HepG2 (cell line): ENCODE measurements around the gene PPM1H.

Experiments
- BCL6 ChIP-seq: IDR thresholded peaks from 2 replicates; pipeline ENCODE4 v1.6.1; 2016; ENCODE audit warnings: missing genetic modification reagents, missing compliant biosample characterization
- CSRNP2 ChIP-seq: sonication (generic); formaldehyde crosslinking; conservative IDR thresholded peaks from 2 replicates; pipeline ENCODE4 v1.8.0; 2022; ENCODE audit warnings: low read depth, missing genetic modification reagents
- DNMT1 ChIP-seq: sonication (generic); formaldehyde crosslinking; IDR thresholded peaks from 2 replicates; pipeline ENCODE4 v1.5.1; 2020; ENCODE audit warnings: mild to moderate bottlenecking, missing genetic modification reagents
- GABPA ChIP-seq, 2 experiments: IDR thresholded peaks; 2 replicates each; pipeline ENCODE4 v1.6.1; 2011 to 2016; ENCODE audit warnings: low read depth in 2 of 2, low read length in 1 of 2, missing biosample characterization in 1 of 2, missing genetic modification characterization in 1 of 2
- HNRNPH1 ChIP-seq: fragments of 200-400 bp; formaldehyde crosslinking; optimal IDR thresholded peaks from 2 replicates; pipeline ENCODE3; 2017; ENCODE audit warnings: mild to moderate bottlenecking, low read depth, low read length
- PCBP2 ChIP-seq: fragments of 200-400 bp; formaldehyde crosslinking; optimal IDR thresholded peaks from 2 replicates; pipeline ENCODE3; 2018; ENCODE audit warnings: low read length, low read depth; ENCODE audit not compliant: poor library complexity, severe bottlenecking
- REST ChIP-seq, 2 experiments: IDR thresholded peaks; 2 replicates each; pipeline ENCODE4 v1.6.1; 2011 to 2012; ENCODE audit warnings: low read length in 2 of 2, borderline replicate concordance in 1 of 2, low read depth in 1 of 2, mild to moderate bottlenecking in 1 of 2, moderate library complexity in 1 of 2
- ZFP36 ChIP-seq: fragments of 150-350 bp; IDR thresholded peaks from 2 replicates; pipeline ENCODE4 v1.6.1; 2018; ENCODE audit warnings: borderline replicate concordance, low read length, low read depth; ENCODE audit not compliant: partially characterized antibody
- ZNF260 ChIP-seq: sonication (generic); formaldehyde crosslinking; IDR thresholded peaks from 2 replicates; pipeline ENCODE4 v1.4.0; 2020; ENCODE audit warnings: missing genetic modification reagents, low read depth, mild to moderate bottlenecking, borderline replicate concordance
- ZNF274 ChIP-seq: sonication (generic); formaldehyde crosslinking; IDR thresholded peaks from 2 replicates; pipeline ENCODE4 v1.5.1; 2020; ENCODE audit warnings: mild to moderate bottlenecking, missing genetic modification reagents
- ZNF317 ChIP-seq: sonication (generic); formaldehyde crosslinking; IDR thresholded peaks from 2 replicates; pipeline ENCODE4 v1.5.0; 2020; ENCODE audit warnings: mild to moderate bottlenecking, missing genetic modification reagents
- TF ChIP-seq, protein P1 (sequence below): fragments of 450-650 bp; IDR thresholded peaks from 2 replicates; pipeline ENCODE4 v1.6.1; 2017; ENCODE audit warnings: mild to moderate bottlenecking
- TF ChIP-seq, protein P2 (sequence below): sonication (generic); formaldehyde crosslinking; IDR thresholded peaks from 2 replicates; pipeline ENCODE4 v1.4.0; 2020; ENCODE audit warnings: missing genetic modification reagents

DNA sequence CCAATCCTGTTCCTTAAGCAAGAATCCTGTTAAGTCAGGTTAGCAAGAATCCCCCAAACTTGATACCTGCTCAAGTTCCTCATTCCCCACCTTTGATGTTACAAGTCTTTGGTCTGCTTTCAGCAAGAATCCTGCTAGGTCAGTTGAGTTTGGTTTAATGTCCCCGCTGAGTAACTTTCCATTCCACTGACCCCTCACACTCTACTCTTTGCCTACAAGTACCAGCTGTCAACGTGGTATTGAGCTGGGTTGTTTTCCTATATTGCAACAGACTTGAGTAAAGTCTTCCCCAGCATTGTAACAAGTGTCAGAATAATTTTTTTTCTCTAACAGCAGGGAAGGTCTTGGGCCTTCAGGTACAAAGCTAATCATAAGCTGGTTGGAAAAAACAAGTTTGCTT, 6.3 kb downstream of the PPM1H start:
- TF ChIP-seq ZNF317 (CRISPR knock-in tag) (peak; percentile 68), REST (IDR thresholded peaks at IDR 0.05; ENCODE audit: borderline replicate concordance in 1 of 2, low read depth in 1 of 2, low read length in 2 of 2) (no peak), ZFP36 (no peak), ZNF274 (CRISPR knock-in tag) (no peak), CSRNP2 (CRISPR knock-in tag) (no peak), HNRNPH1 (no peak), GABPA (IDR thresholded peaks at IDR 0.05; ENCODE audit: low read depth, low read length) (no peak), GABPA (CRISPR knock-in tag; IDR thresholded peaks at IDR 0.05; ENCODE audit: low read depth) (no peak), DNMT1 (CRISPR knock-in tag) (no peak), BCL6 (CRISPR knock-in tag) (peak; percentile 36; the same call in 1 of the 2 replicates), ZNF260 (CRISPR knock-in tag) (no peak), PCBP2 (no peak)
- TF ChIP-seq, protein P1, sequence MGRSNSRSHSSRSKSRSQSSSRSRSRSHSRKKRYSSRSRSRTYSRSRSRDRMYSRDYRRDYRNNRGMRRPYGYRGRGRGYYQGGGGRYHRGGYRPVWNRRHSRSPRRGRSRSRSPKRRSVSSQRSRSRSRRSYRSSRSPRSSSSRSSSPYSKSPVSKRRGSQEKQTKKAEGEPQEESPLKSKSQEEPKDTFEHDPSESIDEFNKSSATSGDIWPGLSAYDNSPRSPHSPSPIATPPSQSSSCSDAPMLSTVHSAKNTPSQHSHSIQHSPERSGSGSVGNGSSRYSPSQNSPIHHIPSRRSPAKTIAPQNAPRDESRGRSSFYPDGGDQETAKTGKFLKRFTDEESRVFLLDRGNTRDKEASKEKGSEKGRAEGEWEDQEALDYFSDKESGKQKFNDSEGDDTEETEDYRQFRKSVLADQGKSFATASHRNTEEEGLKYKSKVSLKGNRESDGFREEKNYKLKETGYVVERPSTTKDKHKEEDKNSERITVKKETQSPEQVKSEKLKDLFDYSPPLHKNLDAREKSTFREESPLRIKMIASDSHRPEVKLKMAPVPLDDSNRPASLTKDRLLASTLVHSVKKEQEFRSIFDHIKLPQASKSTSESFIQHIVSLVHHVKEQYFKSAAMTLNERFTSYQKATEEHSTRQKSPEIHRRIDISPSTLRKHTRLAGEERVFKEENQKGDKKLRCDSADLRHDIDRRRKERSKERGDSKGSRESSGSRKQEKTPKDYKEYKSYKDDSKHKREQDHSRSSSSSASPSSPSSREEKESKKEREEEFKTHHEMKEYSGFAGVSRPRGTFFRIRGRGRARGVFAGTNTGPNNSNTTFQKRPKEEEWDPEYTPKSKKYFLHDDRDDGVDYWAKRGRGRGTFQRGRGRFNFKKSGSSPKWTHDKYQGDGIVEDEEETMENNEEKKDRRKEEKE, result no peak
- TF ChIP-seq, protein P2, sequence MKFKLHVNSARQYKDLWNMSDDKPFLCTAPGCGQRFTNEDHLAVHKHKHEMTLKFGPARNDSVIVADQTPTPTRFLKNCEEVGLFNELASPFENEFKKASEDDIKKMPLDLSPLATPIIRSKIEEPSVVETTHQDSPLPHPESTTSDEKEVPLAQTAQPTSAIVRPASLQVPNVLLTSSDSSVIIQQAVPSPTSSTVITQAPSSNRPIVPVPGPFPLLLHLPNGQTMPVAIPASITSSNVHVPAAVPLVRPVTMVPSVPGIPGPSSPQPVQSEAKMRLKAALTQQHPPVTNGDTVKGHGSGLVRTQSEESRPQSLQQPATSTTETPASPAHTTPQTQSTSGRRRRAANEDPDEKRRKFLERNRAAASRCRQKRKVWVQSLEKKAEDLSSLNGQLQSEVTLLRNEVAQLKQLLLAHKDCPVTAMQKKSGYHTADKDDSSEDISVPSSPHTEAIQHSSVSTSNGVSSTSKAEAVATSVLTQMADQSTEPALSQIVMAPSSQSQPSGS, result no peak
